ENCODE data around the gene RB1.
"Not testable (repeated sequence)": the region's sequence is repeated elsewhere in the genome, so short reads cannot be mapped to it uniquely, and the experiment has no call there.

The RB1 gene

GRCh38 chr13:48412881-48413351, 109.4 kb downstream of the RB1 start, which contains the start of gene LPAR6:
Gene LPAR6 (minus strand): TSS chr13:48413113. CDS start chr13:48412423, 690 bp downstream.
- no peak for DNase-seq

- DNase-seq, result no peak
These were observed 111.0 kb downstream of the RB1 start for GRCh38 chr13:48414501-48414900.

- DNase-seq, result no peak
These were observed 112.0 kb downstream of the RB1 start for GRCh38 chr13:48415516-48415915.

GRCh38 chr13:48422003-48422402, 118.5 kb downstream of the RB1 start:
- not testable (repeated sequence) for DNase-seq

- no peak for DNase-seq
These were observed 120.7 kb downstream of the RB1 start for GRCh38 chr13:48424212-48424611.

GRCh38 chr13:48426052-48426451, 122.5 kb downstream of the RB1 start:
- DNase-seq, result no peak

GRCh38 chr13:48426755-48427298, 123.3 kb downstream of the RB1 start:
- DNase-seq, result not testable (repeated sequence)

GRCh38 chr13:48429036-48429435, 125.5 kb downstream of the RB1 start:
- DNase-seq, result no peak

GRCh38 chr13:48429886-48430285, 126.3 kb downstream of the RB1 start:
- no peak for DNase-seq

- DNase-seq, result no peak
These were observed 127.9 kb downstream of the RB1 start for GRCh38 chr13:48431431-48431830.

- no peak for DNase-seq
These were observed 128.6 kb downstream of the RB1 start for GRCh38 chr13:48431987-48432615.

GRCh38 chr13:48434200-48434599, 130.6 kb downstream of the RB1 start:
- DNase-seq, result no peak

GRCh38 chr13:48436661-48437288, 133.2 kb downstream of the RB1 start:
- DNase-seq, result no peak

- DNase-seq, result no peak
These were observed 133.8 kb downstream of the RB1 start for GRCh38 chr13:48437371-48437770.

GRCh38 chr13:48443442-48444208, 140.1 kb downstream of the RB1 start:
- DNase-seq, result no peak

GRCh38 chr13:48446464-48446863, 142.9 kb downstream of the RB1 start:
- no peak for DNase-seq

GRCh38 chr13:48448285-48448958, 144.9 kb downstream of the RB1 start:
- DNase-seq, result no peak

- DNase-seq, result no peak
These were observed 145.5 kb downstream of the RB1 start for GRCh38 chr13:48448959-48449614.

- DNase-seq, result no peak
These were observed 146.1 kb downstream of the RB1 start for GRCh38 chr13:48449656-48450055.

- not testable (repeated sequence) for DNase-seq
These were observed 147.6 kb downstream of the RB1 start for GRCh38 chr13:48451196-48451595.

- DNase-seq, result no peak
These were observed 153.0 kb downstream of the RB1 start for GRCh38 chr13:48456546-48456945.

- no peak for DNase-seq
These were observed 154.2 kb downstream of the RB1 start for GRCh38 chr13:48457578-48458242.

All from NCI-H748 treated with DMSO at 0.1 percent for 48 hours (cell line).